ENCODE data around the gene TRIM22.

DNA sequence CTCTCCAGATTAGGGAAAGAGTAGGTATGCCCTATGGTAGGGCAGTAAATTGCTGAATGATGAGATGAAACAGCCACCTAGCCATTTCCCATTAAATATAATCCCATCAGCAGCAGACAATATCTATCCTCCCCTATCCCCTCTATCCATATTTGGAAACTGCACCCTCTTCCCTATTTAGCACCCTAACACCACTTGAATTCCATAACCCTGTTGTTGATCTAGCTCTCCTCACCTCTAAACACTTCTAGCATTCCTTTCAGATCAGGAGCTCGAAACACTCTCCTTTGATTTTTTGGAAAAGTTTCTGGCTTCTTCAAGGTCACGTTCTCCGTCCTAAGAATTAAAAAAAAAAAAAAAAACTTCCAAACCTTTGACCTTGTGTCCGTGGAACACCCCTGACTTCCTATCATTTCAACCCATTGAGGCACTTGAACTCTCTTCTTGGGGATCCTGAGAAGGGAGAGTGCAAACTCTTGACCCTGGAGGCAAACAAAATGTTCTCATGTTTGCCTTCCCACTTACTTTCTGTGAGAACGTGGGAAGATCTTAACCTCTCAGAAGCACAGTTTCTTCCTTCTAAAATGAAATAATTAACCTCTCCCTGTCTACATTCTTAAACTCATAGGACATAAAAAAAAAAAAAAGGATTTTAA, 23.7 kb upstream of the TRIM22 start:
- TF ChIP-seq, protein P1, sequence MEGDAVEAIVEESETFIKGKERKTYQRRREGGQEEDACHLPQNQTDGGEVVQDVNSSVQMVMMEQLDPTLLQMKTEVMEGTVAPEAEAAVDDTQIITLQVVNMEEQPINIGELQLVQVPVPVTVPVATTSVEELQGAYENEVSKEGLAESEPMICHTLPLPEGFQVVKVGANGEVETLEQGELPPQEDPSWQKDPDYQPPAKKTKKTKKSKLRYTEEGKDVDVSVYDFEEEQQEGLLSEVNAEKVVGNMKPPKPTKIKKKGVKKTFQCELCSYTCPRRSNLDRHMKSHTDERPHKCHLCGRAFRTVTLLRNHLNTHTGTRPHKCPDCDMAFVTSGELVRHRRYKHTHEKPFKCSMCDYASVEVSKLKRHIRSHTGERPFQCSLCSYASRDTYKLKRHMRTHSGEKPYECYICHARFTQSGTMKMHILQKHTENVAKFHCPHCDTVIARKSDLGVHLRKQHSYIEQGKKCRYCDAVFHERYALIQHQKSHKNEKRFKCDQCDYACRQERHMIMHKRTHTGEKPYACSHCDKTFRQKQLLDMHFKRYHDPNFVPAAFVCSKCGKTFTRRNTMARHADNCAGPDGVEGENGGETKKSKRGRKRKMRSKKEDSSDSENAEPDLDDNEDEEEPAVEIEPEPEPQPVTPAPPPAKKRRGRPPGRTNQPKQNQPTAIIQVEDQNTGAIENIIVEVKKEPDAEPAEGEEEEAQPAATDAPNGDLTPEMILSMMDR (IDR thresholded peaks at IDR 0.05), result no peak
- no peak for TF ChIP-seq POLR2A (IDR thresholded peaks at IDR 0.05)

Measured in thyroid gland (tissue), 4 donors.